KMS-11 (cell line): ENCODE data around the gene SLC7A8.

Experiments used
- H2AFZ ChIP-seq: fragments of 200-600 bp; sonication (generic); 2 replicates; pipeline ENCODE4 v1.6.1; 2016; ENCODE audit warnings: antibody characterized with exemption, mixed run types, low read depth
- H3K27ac ChIP-seq: fragments of 200-600 bp; sonication (generic); 2 replicates; pipeline ENCODE4 v1.6.1; 2016; ENCODE audit warnings: mild to moderate bottlenecking, mixed run types
- H3K27me3 ChIP-seq: fragments of 200-600 bp; sonication (generic); 2 replicates; pipeline ENCODE4 v1.6.1; 2017; ENCODE audit warnings: mild to moderate bottlenecking, low read depth, mixed run types, moderate library complexity; ENCODE audit not compliant: insufficient read depth
- H3K36me3 ChIP-seq: fragments of 200-600 bp; sonication (generic); 2 replicates; pipeline ENCODE4 v1.6.1; 2017; ENCODE audit warnings: mild to moderate bottlenecking, mixed run types; ENCODE audit not compliant: insufficient read depth
- H3K4me1 ChIP-seq: fragments of 200-600 bp; sonication (generic); 2 replicates; pipeline ENCODE4 v1.6.1; 2016; ENCODE audit warnings: mild to moderate bottlenecking, low read depth, mixed run types; ENCODE audit not compliant: poor library complexity, severe bottlenecking
- H3K4me2 ChIP-seq: fragments of 200-600 bp; sonication (generic); 2 replicates; pipeline ENCODE4 v1.7.0; 2016; ENCODE audit warnings: mild to moderate bottlenecking, mixed run types
- H3K4me3 ChIP-seq: fragments of 200-600 bp; sonication (generic); IDR thresholded peaks from 2 replicates; pipeline ENCODE4 v1.6.1; 2017; ENCODE audit warnings: low read depth, low read length, mixed read lengths; ENCODE audit not compliant: insufficient read depth
- H3K79me2 ChIP-seq: fragments of 200-600 bp; sonication (generic); 2 replicates; pipeline ENCODE4 v1.6.1; 2016; ENCODE audit warnings: low read depth, mixed run types; ENCODE audit not compliant: insufficient read depth
- H3K9ac ChIP-seq: fragments of 200-600 bp; sonication (generic); 2 replicates; pipeline ENCODE4 v1.6.1; 2016; ENCODE audit warnings: mild to moderate bottlenecking, mixed run types
- H4K20me1 ChIP-seq: fragments of 200-600 bp; sonication (generic); 2 replicates; pipeline ENCODE4 v1.6.1; 2016; ENCODE audit warnings: mild to moderate bottlenecking, mixed run types; ENCODE audit not compliant: insufficient read depth
- TF ChIP-seq, protein P1 (sequence below): fragments of 200-600 bp; sonication (generic); conservative IDR thresholded peaks from 2 replicates; pipeline ENCODE4 v1.6.1; 2017; ENCODE audit warnings: low read depth, mild to moderate bottlenecking, antibody characterized with exemption, low read length, moderate library complexity, mixed read lengths

SLC7A8 gene

DNA sequence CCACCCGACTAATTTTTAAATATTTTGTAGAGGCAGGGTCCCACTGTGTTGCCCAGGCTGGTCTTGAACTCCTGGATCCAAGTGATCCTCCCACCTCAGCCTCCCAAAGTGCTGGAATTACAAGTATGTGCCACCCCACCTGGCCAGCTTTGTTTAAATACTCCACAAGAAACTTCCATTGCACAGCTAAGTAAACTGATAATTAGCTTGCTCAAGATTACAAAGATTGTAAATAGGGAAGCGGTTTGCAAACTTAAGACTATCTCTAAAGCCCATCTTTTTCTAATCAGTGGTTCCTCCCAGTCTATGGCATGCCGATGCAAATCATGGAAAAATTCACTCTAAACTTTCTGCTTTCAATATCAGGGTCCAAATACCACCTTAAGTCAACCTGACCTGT lies 9.7 kb downstream of the SLC7A8 start:
- Histone ChIP-seq H3K27ac (no peak overlapping the region), H2AFZ (no peak overlapping the region), H3K9ac (no peak overlapping the region), H3K27me3 (no peaks in the 10 kb centered on the region), H3K79me2 (no peaks in the 10 kb centered on the region), H3K4me3 (no peak overlapping the region), H4K20me1 (no peaks in the 10 kb centered on the region), H3K4me1 (no peaks in the 10 kb centered on the region), H3K36me3 (no peaks in the 10 kb centered on the region), H3K4me2 (no peak overlapping the region)
- TF ChIP-seq, protein P1, sequence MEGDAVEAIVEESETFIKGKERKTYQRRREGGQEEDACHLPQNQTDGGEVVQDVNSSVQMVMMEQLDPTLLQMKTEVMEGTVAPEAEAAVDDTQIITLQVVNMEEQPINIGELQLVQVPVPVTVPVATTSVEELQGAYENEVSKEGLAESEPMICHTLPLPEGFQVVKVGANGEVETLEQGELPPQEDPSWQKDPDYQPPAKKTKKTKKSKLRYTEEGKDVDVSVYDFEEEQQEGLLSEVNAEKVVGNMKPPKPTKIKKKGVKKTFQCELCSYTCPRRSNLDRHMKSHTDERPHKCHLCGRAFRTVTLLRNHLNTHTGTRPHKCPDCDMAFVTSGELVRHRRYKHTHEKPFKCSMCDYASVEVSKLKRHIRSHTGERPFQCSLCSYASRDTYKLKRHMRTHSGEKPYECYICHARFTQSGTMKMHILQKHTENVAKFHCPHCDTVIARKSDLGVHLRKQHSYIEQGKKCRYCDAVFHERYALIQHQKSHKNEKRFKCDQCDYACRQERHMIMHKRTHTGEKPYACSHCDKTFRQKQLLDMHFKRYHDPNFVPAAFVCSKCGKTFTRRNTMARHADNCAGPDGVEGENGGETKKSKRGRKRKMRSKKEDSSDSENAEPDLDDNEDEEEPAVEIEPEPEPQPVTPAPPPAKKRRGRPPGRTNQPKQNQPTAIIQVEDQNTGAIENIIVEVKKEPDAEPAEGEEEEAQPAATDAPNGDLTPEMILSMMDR = no peak

DNA sequence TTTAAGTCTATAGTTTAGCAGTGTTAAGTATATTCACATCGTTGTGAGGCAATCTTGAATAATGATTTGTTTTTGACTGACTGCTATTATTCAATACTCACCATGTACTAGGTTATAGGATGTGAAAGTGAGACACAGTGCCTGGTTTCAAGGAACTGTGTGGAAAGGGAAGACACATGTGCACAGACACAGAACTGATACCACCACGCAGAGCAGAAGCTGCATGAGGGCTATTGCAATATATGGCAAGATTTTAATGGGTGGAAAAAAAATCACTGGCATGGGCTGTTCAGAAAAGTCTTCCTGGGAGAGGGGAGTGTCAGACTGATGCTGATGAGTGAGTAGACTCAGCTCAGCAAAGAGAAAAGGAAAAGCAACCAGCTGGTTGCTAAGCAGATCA lies 10.4 kb downstream of the SLC7A8 start:
- Histone ChIP-seq H3K27ac (no peak overlapping the region), H2AFZ (no peak overlapping the region), H3K36me3 (no peaks in the 10 kb centered on the region), H3K4me3 (no peak overlapping the region), H3K9ac (no peak overlapping the region), H3K27me3 (no peaks in the 10 kb centered on the region), H3K79me2 (no peaks in the 10 kb centered on the region), H3K4me1 (no peaks in the 10 kb centered on the region), H4K20me1 (no peaks in the 10 kb centered on the region), H3K4me2 (no peak overlapping the region)
- TF ChIP-seq, protein P1 = no peak

DNA sequence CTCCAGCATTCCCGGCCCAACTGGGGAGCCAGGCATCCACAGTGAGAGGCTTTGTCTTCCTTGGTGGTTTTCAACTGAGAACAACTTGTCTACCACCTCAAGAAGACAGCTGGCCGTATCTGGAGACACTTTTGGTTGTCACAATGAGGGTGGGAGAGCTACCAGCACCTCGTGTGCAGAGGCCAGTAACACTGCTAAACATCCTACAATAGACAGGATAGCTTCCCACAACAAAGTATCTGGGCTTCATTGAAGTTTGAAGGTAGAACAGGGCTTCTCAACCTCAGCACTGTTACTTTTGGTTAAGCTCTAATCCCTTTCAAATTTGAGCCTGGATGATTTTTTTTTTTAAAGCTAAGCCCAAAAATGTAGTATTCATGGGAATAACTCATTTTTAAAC lies 10.9 kb downstream of the SLC7A8 start:
- no peaks in the 10 kb centered on the region for H3K36me3 ChIP-seq
- H3K4me1 ChIP-seq = no peaks in the 10 kb centered on the region
- H3K79me2 ChIP-seq = no peaks in the 10 kb centered on the region
- TF ChIP-seq, protein P1 = no peak
- no peaks in the 10 kb centered on the region for H3K27me3 ChIP-seq
- H2AFZ ChIP-seq = no peak overlapping the region
- no peak overlapping the region for H3K9ac ChIP-seq
- no peak overlapping the region for H3K4me2 ChIP-seq
- H3K4me3 ChIP-seq = no peak overlapping the region
- no peaks in the 10 kb centered on the region for H4K20me1 ChIP-seq
- H3K27ac ChIP-seq = no peak overlapping the region

- Histone ChIP-seq H3K4me1 (no peaks in the 10 kb centered on the region), H3K27ac (no peak overlapping the region), H3K9ac (no peak overlapping the region), H3K4me3 (no peak overlapping the region), H3K4me2 (no peak overlapping the region), H3K36me3 (no peaks in the 10 kb centered on the region), H4K20me1 (no peaks in the 10 kb centered on the region), H2AFZ (no peak overlapping the region), H3K79me2 (no peaks in the 10 kb centered on the region), H3K27me3 (no peaks in the 10 kb centered on the region)
- TF ChIP-seq, protein P1 = no peak
Measured at GRCh38 chr14:23172096-23172495, 11.4 kb downstream of the SLC7A8 start.
